ENCODE results near the gene WDR31. TPM values are rescaled to one million over a fixed set of nuclear protein-coding genes. Genes with fewer than 3 reads are reported as not detected.

Gene WDR31
- total RNA-seq = 2.2 and 4.1 TPM in 2 replicates
- 5.4 and 8.8 TPM in 2 replicates for polyA plus RNA-seq

DNA sequence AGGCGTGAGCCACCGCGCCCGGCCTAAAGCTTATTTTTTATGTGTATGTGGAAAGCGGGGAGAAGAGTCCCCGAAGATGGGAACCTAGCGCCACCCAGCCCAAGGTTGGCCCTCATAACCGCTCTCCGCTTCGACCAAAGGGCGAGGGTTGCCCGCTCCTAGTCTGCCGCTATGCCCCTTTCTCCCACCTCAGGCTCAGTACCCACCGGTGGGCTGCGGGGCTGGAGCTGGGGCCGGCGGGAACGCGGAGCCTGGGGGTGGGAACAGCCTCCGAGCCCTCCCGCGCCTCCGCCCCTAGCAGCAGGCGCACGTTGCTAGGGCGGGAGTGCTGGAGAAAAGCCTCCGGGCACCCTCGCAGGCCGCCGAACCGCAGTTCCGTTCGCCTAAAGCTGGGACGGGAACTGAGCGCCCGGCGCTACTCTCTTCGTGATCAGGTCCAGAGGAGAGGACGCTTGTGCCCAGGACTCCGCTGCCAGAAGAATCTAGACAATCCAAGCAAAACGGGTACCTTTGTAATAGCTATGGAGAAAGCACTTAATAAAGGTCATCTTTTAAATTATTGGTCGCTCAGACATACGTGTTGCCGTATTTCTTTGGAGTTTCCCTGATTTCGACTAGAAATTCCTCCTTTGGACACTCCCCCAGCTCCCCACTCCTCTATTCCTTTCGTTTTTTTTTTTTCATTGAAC lies at the start of gene WDR31:
TSS of gene WDR31 (minus strand) at position 265 of the 689 bp plus-strand sequence. CDS start 8,253 bp downstream, outside the sequence.
- DNase-seq (ENCODE audit: low read depth in 1 of 2, low spot score in 1 of 2) = peak; percentile 93 to 95
- Histone ChIP-seq H3K4me1 (ENCODE audit: low read depth) (peaks cover 9% of the 10 kb centered on the region), H3K27me3 (no peaks in the 10 kb centered on the region), H3K27ac (peak within 1 kb of the TSS; percentile 85), H3K36me3 (no peaks in the 10 kb centered on the region), H3K9me3 (ENCODE audit: low read depth) (no peaks in the 10 kb centered on the region), H3K4me3 (peak within 1 kb of the TSS; percentile 62)
- TF ChIP-seq CTCF (IDR thresholded peaks at IDR 0.05; ENCODE audit: low read depth, low read length) = no peak

DNA sequence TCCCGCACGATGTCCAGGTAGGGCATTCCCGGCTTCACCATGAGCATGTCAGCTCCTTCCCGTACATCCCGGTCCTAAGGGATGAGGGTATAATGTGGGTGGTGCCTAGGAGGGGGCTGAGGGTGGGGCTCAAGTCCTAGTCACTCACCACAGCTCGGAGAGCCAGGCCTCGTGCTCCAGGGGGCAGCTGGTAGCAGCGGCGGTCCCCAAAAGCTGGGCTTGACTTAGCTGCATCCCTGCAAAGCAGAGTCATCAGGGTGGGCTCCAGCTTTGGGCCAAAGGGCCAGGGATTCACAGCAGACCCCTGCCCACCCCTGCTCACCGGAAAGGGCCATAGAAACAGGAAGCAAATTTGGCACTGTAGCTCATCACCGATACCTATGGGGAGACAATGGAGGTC lies 49.4 kb upstream of the WDR31 start:
- TF ChIP-seq CTCF (IDR thresholded peaks at IDR 0.05; ENCODE audit: low read depth, low read length) = no peak
- Histone ChIP-seq H3K27me3 (no peaks in the 10 kb centered on the region), H3K4me1 (ENCODE audit: low read depth) (no peaks in the 10 kb centered on the region), H3K9me3 (ENCODE audit: low read depth) (no peaks in the 10 kb centered on the region), H3K27ac (no peak overlapping the region), H3K4me3 (no peak overlapping the region), H3K36me3 (peaks cover 6% of the 10 kb centered on the region)
- no peak for DNase-seq (ENCODE audit: low read depth in 1 of 2, low spot score in 1 of 2)

- Histone ChIP-seq H3K36me3 (peaks cover 6% of the 10 kb centered on the region), H3K4me3 (no peak overlapping the region), H3K27me3 (no peaks in the 10 kb centered on the region), H3K9me3 (ENCODE audit: low read depth) (no peaks in the 10 kb centered on the region), H3K27ac (no peak overlapping the region), H3K4me1 (ENCODE audit: low read depth) (no peaks in the 10 kb centered on the region)
- no peak for DNase-seq (ENCODE audit: low read depth in 1 of 2, low spot score in 1 of 2)
- TF ChIP-seq CTCF (IDR thresholded peaks at IDR 0.05; ENCODE audit: low read depth, low read length) = no peak
Observed at GRCh38 chr9:113388833-113389232, 48.8 kb upstream of the WDR31 start.

- H3K36me3 ChIP-seq = peaks cover 6% of the 10 kb centered on the region
- H3K27me3 ChIP-seq = no peaks in the 10 kb centered on the region
- H3K4me3 ChIP-seq = no peak overlapping the region
- peak overlapping the region; percentile 75 for H3K27ac ChIP-seq
- H3K4me1 ChIP-seq (ENCODE audit: low read depth) = no peaks in the 10 kb centered on the region
- DNase-seq (ENCODE audit: low read depth in 1 of 2, low spot score in 1 of 2) = no peak
- no peak for TF ChIP-seq CTCF (IDR thresholded peaks at IDR 0.05; ENCODE audit: low read depth, low read length)
- H3K9me3 ChIP-seq (ENCODE audit: low read depth) = no peaks in the 10 kb centered on the region
Observed at GRCh38 chr9:113387560-113388230, 47.6 kb upstream of the WDR31 start.

GRCh38 chr9:113386571-113387393 lies 46.7 kb upstream of the WDR31 start:
- peaks cover 6% of the 10 kb centered on the region for H3K36me3 ChIP-seq
- no peak for TF ChIP-seq CTCF (IDR thresholded peaks at IDR 0.05; ENCODE audit: low read depth, low read length)

More at GRCh38 chr9:113386571-113387393, 46.7 kb upstream of the WDR31 start:
- Histone ChIP-seq H3K27me3 (no peaks in the 10 kb centered on the region), H3K4me3 (no peak overlapping the region), H3K4me1 (ENCODE audit: low read depth) (no peaks in the 10 kb centered on the region), H3K9me3 (ENCODE audit: low read depth) (no peaks in the 10 kb centered on the region), H3K27ac (peak overlapping the region; percentile 75)
- DNase-seq (ENCODE audit: low read depth in 1 of 2, low spot score in 1 of 2) = no peak

Measured in cardiac muscle cell (in vitro differentiated cells and primary cell).